ENCODE results near the gene MAMDC4.

The MAMDC4 gene

DNA sequence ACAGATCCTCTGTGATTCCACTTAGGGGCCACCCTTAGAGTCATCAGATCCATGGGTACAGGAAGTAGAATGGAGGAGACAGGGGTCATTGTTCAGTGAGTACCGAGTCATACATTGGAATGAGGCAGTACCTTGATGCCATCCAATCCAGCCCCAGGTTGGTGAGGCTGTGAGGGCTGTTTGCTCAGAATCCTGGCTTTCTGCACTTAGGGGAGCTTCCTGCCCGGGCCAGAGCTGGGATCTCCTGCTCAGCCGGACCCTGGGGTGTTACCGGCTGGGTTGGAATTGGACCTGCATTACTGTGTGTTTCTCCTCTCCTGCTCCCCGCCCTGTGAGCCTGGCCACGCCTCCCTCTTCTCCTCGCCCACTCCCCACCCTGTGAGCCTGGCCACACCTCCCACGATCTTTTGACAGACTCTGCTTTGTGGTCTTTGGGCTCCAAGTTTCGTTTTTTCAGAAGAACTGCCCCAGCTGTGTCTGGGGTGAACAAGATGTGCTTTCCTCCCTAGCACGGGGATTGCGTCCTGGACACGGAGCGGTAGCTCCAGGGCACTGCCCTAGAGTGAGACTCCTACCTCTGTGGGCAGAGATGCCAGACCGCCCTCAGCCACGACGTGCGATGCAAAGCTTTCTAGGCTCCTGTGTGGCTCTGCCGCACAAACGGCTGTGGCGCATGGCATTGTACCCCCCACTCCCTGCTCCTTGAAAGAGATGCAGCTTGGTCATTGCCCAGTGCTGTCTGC is 49.5 kb downstream of the MAMDC4 start:
- TF ChIP-seq TAF1 (IDR thresholded peaks at IDR 0.05; ENCODE audit: borderline replicate concordance, low read depth, low read length): 0 out of 2 replicates have a peak, but pooled peaks have one; percentile 33
- peak; percentile 85 for TF ChIP-seq POLR2A (IDR thresholded peaks at IDR 0.05; ENCODE audit: low read depth, low read length)
- peak; percentile 88 for TF ChIP-seq POLR2AphosphoS5 (IDR thresholded peaks at IDR 0.05; ENCODE audit: low read depth, low read length)
- FAIRE-seq (peak; percentile 92), DNase-seq (ENCODE audit: insufficient read length) (peak; percentile 71)

DNA sequence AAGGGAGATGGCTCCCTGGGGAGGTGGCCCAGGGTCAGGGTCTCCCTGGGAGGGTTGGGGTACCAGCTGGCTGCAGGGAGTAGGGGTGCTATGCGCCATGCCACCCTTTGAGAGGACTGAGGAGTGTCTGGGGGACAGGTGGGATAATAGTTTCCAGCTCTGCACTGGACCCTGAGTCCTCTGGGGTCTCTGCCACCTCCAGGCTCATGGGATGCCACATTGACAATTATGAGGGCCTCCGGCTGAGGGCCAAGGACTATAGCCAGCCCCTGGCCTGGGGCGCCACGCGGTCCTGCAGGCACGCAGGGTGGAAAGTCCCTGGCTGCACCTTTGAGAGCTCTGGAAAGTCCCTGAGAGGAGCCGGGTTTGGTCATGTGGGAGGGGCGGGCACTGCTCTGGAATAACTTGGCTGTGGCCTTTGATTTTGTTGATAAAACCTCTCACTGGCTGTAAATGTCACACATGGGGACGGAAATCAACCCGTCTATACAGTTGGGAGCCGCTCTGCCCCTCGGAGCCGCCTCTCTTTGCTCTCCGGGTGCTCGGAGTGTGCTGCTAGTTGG is 50.2 kb downstream of the MAMDC4 start:
- peak; percentile 86 for DNase-seq (ENCODE audit: insufficient read length)
- peak; percentile 91 for FAIRE-seq
- no peak for TF ChIP-seq TAF1 (IDR thresholded peaks at IDR 0.05; ENCODE audit: borderline replicate concordance, low read depth, low read length)
- peak; percentile 64; the same call in 1 of the 2 replicates for TF ChIP-seq POLR2AphosphoS5 (IDR thresholded peaks at IDR 0.05; ENCODE audit: low read depth, low read length)
- peak; percentile 63; the same call in 1 of the 2 replicates for TF ChIP-seq POLR2A (IDR thresholded peaks at IDR 0.05; ENCODE audit: low read depth, low read length)

DNA sequence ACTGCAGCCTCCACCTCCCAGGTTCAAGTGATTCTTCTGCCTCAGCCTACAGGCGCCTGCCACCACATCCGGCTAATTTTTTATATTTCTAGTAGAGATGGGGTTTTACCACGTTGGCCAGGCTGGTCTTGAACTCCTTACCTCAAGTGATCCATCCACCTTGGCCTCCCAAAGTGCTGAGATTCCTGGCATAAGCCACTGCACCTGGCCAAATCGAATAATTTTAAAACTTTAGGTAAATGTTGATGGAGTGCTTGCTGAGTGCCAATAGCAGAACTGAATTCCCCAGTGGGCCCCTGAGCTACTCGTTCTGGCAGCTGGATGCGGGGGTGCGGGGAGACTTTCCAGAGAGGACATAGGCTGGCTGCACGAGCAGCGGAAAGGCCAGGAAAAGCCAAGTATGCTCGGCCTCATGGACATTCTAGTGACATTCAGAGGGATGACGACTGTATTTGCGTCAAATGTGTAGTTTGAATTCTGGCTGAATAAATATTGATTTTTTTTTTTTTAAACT is 51.0 kb downstream of the MAMDC4 start:
- TF ChIP-seq POLR2AphosphoS5 (IDR thresholded peaks at IDR 0.05; ENCODE audit: low read depth, low read length) (no peak), TAF1 (IDR thresholded peaks at IDR 0.05; ENCODE audit: borderline replicate concordance, low read depth, low read length) (no peak), POLR2A (IDR thresholded peaks at IDR 0.05; ENCODE audit: low read depth, low read length) (no peak)
- FAIRE-seq (no peak), DNase-seq (ENCODE audit: insufficient read length) (no peak)

DNA sequence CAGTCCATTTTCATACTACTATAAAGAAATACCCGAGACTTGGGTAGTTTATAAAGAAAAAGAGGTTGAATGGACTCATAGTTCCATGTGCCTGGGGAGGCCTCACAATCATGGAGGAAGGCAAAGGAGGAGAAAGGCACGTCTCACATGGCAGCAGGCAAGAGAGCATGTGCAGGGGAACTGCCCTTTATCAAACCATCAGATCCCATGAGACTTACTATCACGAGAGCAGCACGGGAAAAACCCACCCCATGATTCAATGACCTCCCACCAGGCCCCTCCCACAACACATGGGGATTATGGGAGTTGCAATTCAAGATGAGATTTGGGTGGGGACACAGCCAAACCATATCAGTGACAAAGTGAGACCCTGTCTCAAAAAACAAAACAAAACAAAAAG is 54.1 kb downstream of the MAMDC4 start:
- DNase-seq (ENCODE audit: insufficient read length) (no peak), FAIRE-seq (peak; percentile 38)
- no peak for TF ChIP-seq POLR2A (IDR thresholded peaks at IDR 0.05; ENCODE audit: low read depth, low read length)
- TF ChIP-seq POLR2AphosphoS5 (IDR thresholded peaks at IDR 0.05; ENCODE audit: low read depth, low read length): no peak
- TF ChIP-seq TAF1 (IDR thresholded peaks at IDR 0.05; ENCODE audit: borderline replicate concordance, low read depth, low read length): no peak

DNA sequence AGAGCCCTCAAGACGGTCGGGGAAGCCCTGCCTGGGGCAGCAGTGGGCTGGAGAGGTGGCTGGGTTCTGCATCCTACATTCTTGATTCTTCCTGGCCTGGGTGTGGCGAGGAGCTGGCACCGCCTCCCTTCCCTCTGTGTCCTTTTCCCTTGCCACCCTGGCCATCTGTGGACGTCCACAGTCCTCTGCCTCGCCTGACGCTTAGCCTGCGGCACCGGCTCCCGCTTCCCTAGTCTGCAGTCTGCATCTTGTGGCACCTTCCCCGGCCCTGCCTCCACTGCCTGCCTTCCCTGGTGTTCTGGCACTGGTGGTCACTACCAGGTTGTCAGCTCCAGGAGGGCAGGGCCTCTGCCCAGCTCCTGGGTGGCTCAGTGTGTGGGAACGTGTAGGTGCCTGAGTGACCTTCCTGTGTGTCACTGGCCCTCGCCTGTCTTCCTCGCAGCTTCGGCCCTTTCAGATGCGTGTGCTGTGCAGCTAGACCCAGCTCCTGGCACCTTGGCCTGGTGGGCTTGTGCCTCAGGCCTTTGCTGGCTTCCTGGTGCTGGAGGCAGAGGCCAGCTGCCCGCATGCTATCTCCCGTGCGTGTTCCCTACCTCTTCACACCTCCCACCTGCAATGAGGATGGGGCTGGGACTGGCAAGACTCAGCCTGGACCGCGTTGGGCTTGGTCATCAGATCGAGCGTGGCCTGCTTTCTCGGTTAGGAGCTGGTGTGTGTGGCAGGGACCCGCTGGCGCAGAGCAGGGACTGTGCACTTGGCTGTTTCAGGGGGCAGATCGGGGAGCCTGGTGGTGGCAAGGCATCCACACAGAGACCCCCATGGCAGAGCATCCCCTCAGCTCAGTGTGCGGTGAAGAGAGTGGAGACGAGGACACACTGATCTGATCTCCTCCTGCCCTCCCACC is 55.1 kb downstream of the MAMDC4 start:
- FAIRE-seq: no peak

More for the DNA sequence above, 55.1 kb downstream of the MAMDC4 start:
- no peak for TF ChIP-seq TAF1 (IDR thresholded peaks at IDR 0.05; ENCODE audit: borderline replicate concordance, low read depth, low read length)
- TF ChIP-seq POLR2A (IDR thresholded peaks at IDR 0.05; ENCODE audit: low read depth, low read length): no peak
- TF ChIP-seq POLR2AphosphoS5 (IDR thresholded peaks at IDR 0.05; ENCODE audit: low read depth, low read length): no peak
- no peak for DNase-seq (ENCODE audit: insufficient read length)

Measured in GM12892 (cell line).